ENCODE data around the gene PRDM15.

PRDM15 gene

DNA sequence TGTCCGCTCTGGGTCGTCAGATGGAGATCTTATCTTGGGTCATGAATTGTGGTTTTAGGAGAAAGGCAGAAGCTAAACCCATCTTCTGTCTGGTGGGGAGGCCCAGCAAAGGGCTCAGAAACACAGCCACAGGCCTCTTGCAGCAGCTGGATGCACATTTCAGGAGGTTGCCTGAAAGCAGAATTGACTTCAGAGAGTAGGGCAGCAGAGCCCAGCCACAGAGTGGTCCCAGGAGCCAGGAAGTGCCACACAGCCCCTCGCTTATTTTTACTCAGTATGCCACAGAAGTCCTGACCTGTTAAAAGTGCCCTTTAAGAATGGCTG is 104.0 kb downstream of the PRDM15 start:
- H3K36me3 ChIP-seq (replicated peaks; ENCODE audit: low read depth, low read length), result no peaks in the 10 kb centered on the region
- no peak overlapping the region for H3K4me3 ChIP-seq (ENCODE audit: low read length)
- H3K27me3 ChIP-seq (ENCODE audit: low read depth, low read length), result no peaks in the 10 kb centered on the region
- no peak overlapping the region for H3K4me2 ChIP-seq (ENCODE audit: low read length)
- no peaks in the 10 kb centered on the region for H3K79me2 ChIP-seq (ENCODE audit: low read length)
- no peaks in the 10 kb centered on the region for H3K4me1 ChIP-seq (ENCODE audit: low read length)
- no peak overlapping the region for H3K9ac ChIP-seq (ENCODE audit: low read length)
- H3K9me3 ChIP-seq (ENCODE audit: insufficient read depth, low read length), result no peaks in the 10 kb centered on the region
- no peak for TF ChIP-seq EZH2phosphoT487 (IDR thresholded peaks at IDR 0.05; ENCODE audit: low read depth)
- TF ChIP-seq, protein P1, sequence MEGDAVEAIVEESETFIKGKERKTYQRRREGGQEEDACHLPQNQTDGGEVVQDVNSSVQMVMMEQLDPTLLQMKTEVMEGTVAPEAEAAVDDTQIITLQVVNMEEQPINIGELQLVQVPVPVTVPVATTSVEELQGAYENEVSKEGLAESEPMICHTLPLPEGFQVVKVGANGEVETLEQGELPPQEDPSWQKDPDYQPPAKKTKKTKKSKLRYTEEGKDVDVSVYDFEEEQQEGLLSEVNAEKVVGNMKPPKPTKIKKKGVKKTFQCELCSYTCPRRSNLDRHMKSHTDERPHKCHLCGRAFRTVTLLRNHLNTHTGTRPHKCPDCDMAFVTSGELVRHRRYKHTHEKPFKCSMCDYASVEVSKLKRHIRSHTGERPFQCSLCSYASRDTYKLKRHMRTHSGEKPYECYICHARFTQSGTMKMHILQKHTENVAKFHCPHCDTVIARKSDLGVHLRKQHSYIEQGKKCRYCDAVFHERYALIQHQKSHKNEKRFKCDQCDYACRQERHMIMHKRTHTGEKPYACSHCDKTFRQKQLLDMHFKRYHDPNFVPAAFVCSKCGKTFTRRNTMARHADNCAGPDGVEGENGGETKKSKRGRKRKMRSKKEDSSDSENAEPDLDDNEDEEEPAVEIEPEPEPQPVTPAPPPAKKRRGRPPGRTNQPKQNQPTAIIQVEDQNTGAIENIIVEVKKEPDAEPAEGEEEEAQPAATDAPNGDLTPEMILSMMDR (IDR thresholded peaks at IDR 0.05; ENCODE audit: low read depth, low read length), result no peak
- no peak overlapping the region for H3K27ac ChIP-seq (ENCODE audit: low read length)
- no peaks in the 10 kb centered on the region for H4K20me1 ChIP-seq (ENCODE audit: insufficient read depth, low read length)
- H2AFZ ChIP-seq (ENCODE audit: low read depth, low read length), result no peak overlapping the region

GRCh38 chr21:41774467-41775148 is 104.5 kb downstream of the PRDM15 start:
- no peak overlapping the region for H3K4me2 ChIP-seq (ENCODE audit: low read length)
- no peaks in the 10 kb centered on the region for H3K27me3 ChIP-seq (ENCODE audit: low read depth, low read length)
- H3K9me3 ChIP-seq (ENCODE audit: insufficient read depth, low read length), result no peaks in the 10 kb centered on the region
- H3K4me3 ChIP-seq (ENCODE audit: low read length), result no peak overlapping the region
- no peaks in the 10 kb centered on the region for H4K20me1 ChIP-seq (ENCODE audit: insufficient read depth, low read length)
- no peak overlapping the region for H3K27ac ChIP-seq (ENCODE audit: low read length)
- no peak for TF ChIP-seq EZH2phosphoT487 (IDR thresholded peaks at IDR 0.05; ENCODE audit: low read depth)
- TF ChIP-seq, protein P1 (IDR thresholded peaks at IDR 0.05; ENCODE audit: low read depth, low read length), result no peak
- no peaks in the 10 kb centered on the region for H3K79me2 ChIP-seq (ENCODE audit: low read length)
- no peak overlapping the region for H2AFZ ChIP-seq (ENCODE audit: low read depth, low read length)
- H3K4me1 ChIP-seq (ENCODE audit: low read length), result no peaks in the 10 kb centered on the region
- no peak overlapping the region for H3K9ac ChIP-seq (ENCODE audit: low read length)
- H3K36me3 ChIP-seq (replicated peaks; ENCODE audit: low read depth, low read length), result no peaks in the 10 kb centered on the region

GRCh38 chr21:41772351-41773080 is 106.6 kb downstream of the PRDM15 start:
- H3K27ac ChIP-seq (ENCODE audit: low read length), result no peak overlapping the region
- H4K20me1 ChIP-seq (ENCODE audit: insufficient read depth, low read length), result no peaks in the 10 kb centered on the region
- H3K36me3 ChIP-seq (replicated peaks; ENCODE audit: low read depth, low read length), result no peaks in the 10 kb centered on the region
- no peaks in the 10 kb centered on the region for H3K9me3 ChIP-seq (ENCODE audit: insufficient read depth, low read length)
- no peaks in the 10 kb centered on the region for H3K27me3 ChIP-seq (ENCODE audit: low read depth, low read length)
- no peak overlapping the region for H2AFZ ChIP-seq (ENCODE audit: low read depth, low read length)
- TF ChIP-seq, protein P1 (IDR thresholded peaks at IDR 0.05; ENCODE audit: low read depth, low read length), result no peak
- no peak for TF ChIP-seq EZH2phosphoT487 (IDR thresholded peaks at IDR 0.05; ENCODE audit: low read depth)
- no peaks in the 10 kb centered on the region for H3K4me1 ChIP-seq (ENCODE audit: low read length)
- H3K79me2 ChIP-seq (ENCODE audit: low read length), result no peaks in the 10 kb centered on the region
- H3K4me3 ChIP-seq (ENCODE audit: low read length), result no peak overlapping the region
- H3K4me2 ChIP-seq (ENCODE audit: low read length), result no peak overlapping the region
- H3K9ac ChIP-seq (ENCODE audit: low read length), result no peak overlapping the region

DNA sequence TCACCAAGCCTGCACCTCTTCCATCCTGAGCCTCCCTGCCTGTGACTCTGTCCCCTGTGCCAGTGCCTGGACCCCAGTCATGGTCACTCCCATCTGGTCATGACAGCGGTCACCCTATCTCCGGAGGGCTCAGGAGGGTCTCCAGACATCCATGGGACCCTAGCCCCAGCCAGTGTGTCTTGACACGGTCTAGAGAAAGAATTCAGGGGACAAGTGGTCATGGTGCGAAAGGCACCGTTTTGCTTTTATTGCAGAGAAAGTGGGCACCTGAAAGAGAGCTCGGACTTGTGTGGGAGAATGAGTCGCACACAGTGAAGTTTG is 107.6 kb downstream of the PRDM15 start:
- Histone ChIP-seq H2AFZ (ENCODE audit: low read depth, low read length) (no peak overlapping the region), H3K36me3 (replicated peaks; ENCODE audit: low read depth, low read length) (no peaks in the 10 kb centered on the region), H3K4me3 (ENCODE audit: low read length) (no peak overlapping the region), H3K27ac (ENCODE audit: low read length) (no peak overlapping the region), H3K9ac (ENCODE audit: low read length) (no peak overlapping the region), H3K27me3 (ENCODE audit: low read depth, low read length) (no peaks in the 10 kb centered on the region), H4K20me1 (ENCODE audit: insufficient read depth, low read length) (no peaks in the 10 kb centered on the region), H3K4me1 (ENCODE audit: low read length) (no peaks in the 10 kb centered on the region), H3K79me2 (ENCODE audit: low read length) (no peaks in the 10 kb centered on the region), H3K4me2 (ENCODE audit: low read length) (no peak overlapping the region), H3K9me3 (ENCODE audit: insufficient read depth, low read length) (no peaks in the 10 kb centered on the region)
- TF ChIP-seq, protein P1 (IDR thresholded peaks at IDR 0.05; ENCODE audit: low read depth, low read length), result no peak
- no peak for TF ChIP-seq EZH2phosphoT487 (IDR thresholded peaks at IDR 0.05; ENCODE audit: low read depth)

Data from OCI-LY3 (cell line).